A673 (cell line): ENCODE results near the gene IFFO2. TPM values are rescaled to one million over a fixed set of nuclear protein-coding genes. Genes with fewer than 3 reads are reported as not detected.

Experiments
- BruUV-seq: library from RNA; stranded (reverse); fragments of 400-500 nt; replicated peaks from 2 replicates; lab custom pipeline; 2021; lab: Mats Ljungman, UMichigan
- CTCF ChIA-PET: fragments of 300-600 bp; sonication (Branson Sonifier 250); formaldehyde crosslinking; loops from one replicate; lab custom pipeline; 2022; ENCODE audit warnings: antibody characterized with exemption; lab: Charles Lee
- POLR2A ChIA-PET: fragments of 300-600 bp; sonication (Branson Sonifier 250); formaldehyde crosslinking; loops from one replicate; lab custom pipeline; 2022; ENCODE audit warnings: antibody characterized with exemption; ENCODE audit not compliant: low non-redundant PET; lab: Charles Lee
- DNase-seq: peaks from one replicate; pipeline ENCODE4 v3.0.0-alpha.2; 2015; ENCODE audit warnings: low spot score
- H3K27ac ChIP-seq: fragments of 200-600 bp; sonication (generic); 2 replicates; pipeline ENCODE4 v1.5.1; 2016; ENCODE audit warnings: mixed run types, low read depth, mild to moderate bottlenecking, mixed read lengths, antibody characterized with exemption, low read length; ENCODE audit not compliant: poor library complexity, severe bottlenecking
- H3K27me3 ChIP-seq: fragments of 200-600 bp; sonication (generic); replicated peaks from 2 replicates; pipeline ENCODE4 v1.6.1; 2017; ENCODE audit warnings: mixed run types, low read depth, mild to moderate bottlenecking, mixed read lengths, antibody characterized with exemption, low read length; ENCODE audit not compliant: insufficient read depth, poor library complexity
- H3K36me3 ChIP-seq: fragments of 200-600 bp; sonication (generic); 2 replicates; pipeline ENCODE4 v1.6.1; 2016; ENCODE audit warnings: mixed run types, mild to moderate bottlenecking, mixed read lengths, antibody characterized with exemption, low read length; ENCODE audit not compliant: insufficient read depth, poor library complexity, severe bottlenecking
- H3K4me1 ChIP-seq: fragments of 200-600 bp; sonication (generic); 2 replicates; pipeline ENCODE4 v1.6.1; 2017; ENCODE audit warnings: mixed run types, mild to moderate bottlenecking, mixed read lengths, antibody characterized with exemption, low read length; ENCODE audit not compliant: insufficient read depth, poor library complexity, severe bottlenecking
- H3K4me3 ChIP-seq: fragments of 200-600 bp; sonication (generic); 2 replicates; pipeline ENCODE4 v1.5.1; 2016; ENCODE audit warnings: low read depth, mixed run types, mild to moderate bottlenecking, mixed read lengths, low read length; ENCODE audit not compliant: poor library complexity, severe bottlenecking
- H3K9me3 ChIP-seq: fragments of 200-600 bp; sonication (generic); 2 replicates; pipeline ENCODE4 v1.6.1; 2016; ENCODE audit warnings: mixed run types, low read depth, mild to moderate bottlenecking, mixed read lengths, antibody characterized with exemption, low read length; ENCODE audit not compliant: poor library complexity, severe bottlenecking
- EZH2 ChIP-seq: fragments of 200-600 bp; sonication (generic); IDR thresholded peaks from 2 replicates; pipeline ENCODE4 v1.6.1; 2017; ENCODE audit warnings: borderline replicate concordance, low read depth, mild to moderate bottlenecking, mixed read lengths, antibody characterized with exemption, low read length; ENCODE audit not compliant: poor library complexity, severe bottlenecking
- intact Hi-C: fragments of 100-400 bp; cut with micrococcal nuclease; formaldehyde crosslinking; loops from one replicate; pipeline ENCODE4 v1.10.0; 2022; ENCODE audit not compliant: unreplicated experiment
- total RNA-seq: library from RNA; stranded (reverse); gene quantifications from 2 replicates; pipeline ENCODE4 v1.2.3, GENCODE V29; 2021
- TF ChIP-seq, protein P1 (sequence below): fragments of 300-800, 200-600 bp; sonication (generic); conservative IDR thresholded peaks from 2 replicates; pipeline ENCODE4 v1.5.1; 2017; ENCODE audit warnings: low read depth, mild to moderate bottlenecking, antibody characterized with exemption, low read length, moderate library complexity, mixed read lengths

IFFO2 gene
- total RNA-seq, 1 experiment from 2014 or later: 13.3 TPM

GRCh38 chr1:18907021-18907916 is 49.2 kb downstream of the IFFO2 start:
- Histone ChIP-seq H3K4me1 (peaks cover 8% of the 10 kb centered on the region), H3K4me3 (no peak overlapping the region), H3K27ac (peak overlapping the region; percentile 37), H3K36me3 (peaks cover 12% of the 10 kb centered on the region), H3K9me3 (no peaks in the 10 kb centered on the region), H3K27me3 (no peaks in the 10 kb centered on the region)
- DNase-seq: peak; percentile 80
- TF ChIP-seq EZH2: no peak
- TF ChIP-seq, protein P1, sequence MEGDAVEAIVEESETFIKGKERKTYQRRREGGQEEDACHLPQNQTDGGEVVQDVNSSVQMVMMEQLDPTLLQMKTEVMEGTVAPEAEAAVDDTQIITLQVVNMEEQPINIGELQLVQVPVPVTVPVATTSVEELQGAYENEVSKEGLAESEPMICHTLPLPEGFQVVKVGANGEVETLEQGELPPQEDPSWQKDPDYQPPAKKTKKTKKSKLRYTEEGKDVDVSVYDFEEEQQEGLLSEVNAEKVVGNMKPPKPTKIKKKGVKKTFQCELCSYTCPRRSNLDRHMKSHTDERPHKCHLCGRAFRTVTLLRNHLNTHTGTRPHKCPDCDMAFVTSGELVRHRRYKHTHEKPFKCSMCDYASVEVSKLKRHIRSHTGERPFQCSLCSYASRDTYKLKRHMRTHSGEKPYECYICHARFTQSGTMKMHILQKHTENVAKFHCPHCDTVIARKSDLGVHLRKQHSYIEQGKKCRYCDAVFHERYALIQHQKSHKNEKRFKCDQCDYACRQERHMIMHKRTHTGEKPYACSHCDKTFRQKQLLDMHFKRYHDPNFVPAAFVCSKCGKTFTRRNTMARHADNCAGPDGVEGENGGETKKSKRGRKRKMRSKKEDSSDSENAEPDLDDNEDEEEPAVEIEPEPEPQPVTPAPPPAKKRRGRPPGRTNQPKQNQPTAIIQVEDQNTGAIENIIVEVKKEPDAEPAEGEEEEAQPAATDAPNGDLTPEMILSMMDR: peak; percentile 93
- ChIA-PET POLR2A (interaction anchor here (0.6 kb wide), 2 partner anchors 104 to 110 kb away, joined by 3 to 5 read pairs; no protein-coding TSS in a partner anchor), CTCF (interaction anchor here (0.6 to 2.1 kb wide), 11 partner anchors 19 to 753 kb away, joined by 3 to 11 read pairs (median 6); partner anchors contain the start of gene IFFO2)
- no TSS peak for BruUV-seq
- intact Hi-C loops: loop anchor here (2.0 to 10.0 kb wide), 2 partner anchors 190 to 748 kb away; no protein-coding TSS in a partner anchor

DNA sequence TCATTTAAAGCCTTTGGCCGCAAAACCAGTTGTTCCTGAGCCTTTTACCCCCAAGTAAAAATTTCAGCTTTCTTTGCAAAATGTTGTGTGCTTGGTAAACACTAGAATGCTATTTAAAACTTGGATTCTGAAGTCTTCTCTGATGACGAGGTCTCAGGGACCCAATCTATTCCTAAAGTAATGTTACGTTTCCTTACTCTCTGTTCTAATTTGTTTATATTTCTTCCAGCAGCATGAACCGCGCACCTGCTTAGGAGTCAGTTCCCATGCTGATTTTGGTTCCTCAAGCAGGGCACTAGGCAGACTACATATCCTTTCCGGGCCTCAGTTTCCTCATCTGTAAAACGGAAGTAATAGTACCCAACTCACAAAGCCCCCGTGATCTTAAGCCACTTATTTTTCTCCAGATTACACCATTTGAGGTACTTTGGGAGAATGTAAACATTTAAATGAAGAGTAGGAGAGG is 53.2 kb downstream of the IFFO2 start:
- H3K36me3 ChIP-seq: no peaks in the 10 kb centered on the region
- H3K27ac ChIP-seq: peak overlapping the region; percentile 95
- CTCF ChIA-PET: interaction anchor here (1.7 to 3.6 kb wide), 2 partner anchors 10 to 19 kb away, joined by 4 to 18 read pairs; no protein-coding TSS in a partner anchor
- peaks cover 26% of the 10 kb centered on the region for H3K4me1 ChIP-seq
- POLR2A ChIA-PET: no interaction called here
- no peak for DNase-seq
- BruUV-seq: TSS peak; percentile 88
- no peaks in the 10 kb centered on the region for H3K9me3 ChIP-seq
- TF ChIP-seq EZH2: no peak
- TF ChIP-seq, protein P1: no peak
- intact Hi-C loops: loop anchor here (10.0 kb wide), 1 partner anchor 751 kb away; no protein-coding TSS in a partner anchor
- H3K4me3 ChIP-seq: peak overlapping the region; percentile 89
- no peaks in the 10 kb centered on the region for H3K27me3 ChIP-seq

- peak within 1 kb of the TSS; percentile 89 for H3K4me3 ChIP-seq
- peak within 1 kb of the TSS; percentile 95 for H3K27ac ChIP-seq
- CTCF ChIA-PET: interaction anchor here (1.7 to 3.6 kb wide), 2 partner anchors 10 to 19 kb away, joined by 4 to 18 read pairs; no protein-coding TSS in a partner anchor
- H3K4me1 ChIP-seq: peaks cover 26% of the 10 kb centered on the region
- DNase-seq: peak; percentile 99
- TF ChIP-seq, protein P1: no peak
- no peak for TF ChIP-seq EZH2
- H3K36me3 ChIP-seq: no peaks in the 10 kb centered on the region
- intact Hi-C loops: loop anchor here (10.0 kb wide), 1 partner anchor 752 kb away; no protein-coding TSS in a partner anchor
- no TSS peak for BruUV-seq
- no peaks in the 10 kb centered on the region for H3K27me3 ChIP-seq
- H3K9me3 ChIP-seq: no peaks in the 10 kb centered on the region
- POLR2A ChIA-PET: no interaction called here
Measured at GRCh38 chr1:18902523-18903290, 53.8 kb downstream of the IFFO2 start, which contains the start of gene ALDH4A1. Gene ALDH4A1, minus strand, starts transcription at chr1:18902555. Its CDS starts 32 bp downstream, at chr1:18902523.
